HEK293 (cell line): ENCODE results near the gene HES1.

ENCODE experiments used
- PRDM2 ChIP-seq: fragments of 450-650 bp; formaldehyde crosslinking; IDR thresholded peaks from 2 replicates; pipeline ENCODE4 v1.5.1; 2016; ENCODE audit warnings: missing biosample characterization, missing genetic modification characterization, borderline replicate concordance
- ZBTB7A ChIP-seq: fragments of 450-650 bp; formaldehyde crosslinking; IDR thresholded peaks from 2 replicates; pipeline ENCODE4 v1.5.1; 2016; ENCODE audit warnings: low read depth, missing biosample characterization, missing genetic modification characterization
- ZFP69B ChIP-seq: fragments of 450-650 bp; formaldehyde crosslinking; IDR thresholded peaks from 2 replicates; pipeline ENCODE4 v1.5.1; 2016; ENCODE audit warnings: missing biosample characterization, missing genetic modification characterization
- ZNF112 ChIP-seq: fragments of 450-650 bp; formaldehyde crosslinking; IDR thresholded peaks from 2 replicates; pipeline ENCODE4 v1.5.0; 2017; ENCODE audit warnings: missing biosample characterization, missing genetic modification characterization
- ZNF174 ChIP-seq: fragments of 450-650 bp; formaldehyde crosslinking; IDR thresholded peaks from 2 replicates; pipeline ENCODE4 v1.5.0; 2017; ENCODE audit warnings: missing biosample characterization, mild to moderate bottlenecking, missing genetic modification characterization
- ZNF302 ChIP-seq: fragments of 450-650 bp; formaldehyde crosslinking; IDR thresholded peaks from 2 replicates; pipeline ENCODE4 v1.5.1; 2016; ENCODE audit warnings: missing biosample characterization, missing genetic modification characterization, low read depth
- ZNF768 ChIP-seq: fragments of 450-650 bp; formaldehyde crosslinking; IDR thresholded peaks from 2 replicates; pipeline ENCODE4 v1.5.1; 2018; ENCODE audit warnings: missing biosample characterization, mild to moderate bottlenecking, missing genetic modification characterization
- TF ChIP-seq, protein P1 (sequence below): fragments of 450-650 bp; formaldehyde crosslinking; IDR thresholded peaks from 2 replicates; pipeline ENCODE4 v1.5.1; 2016; ENCODE audit warnings: missing biosample characterization, missing genetic modification characterization
- TF ChIP-seq, protein P2 (sequence below): fragments of 450-650 bp; formaldehyde crosslinking; IDR thresholded peaks from 2 replicates; pipeline ENCODE4 v1.5.1; 2016; ENCODE audit warnings: missing biosample characterization, missing genetic modification characterization
- TF ChIP-seq, protein P3 (sequence below): IDR thresholded peaks from 2 replicates; pipeline ENCODE4 v1.6.1; 2011; ENCODE audit warnings: mild to moderate bottlenecking, low read depth, low read length, borderline replicate concordance

- TF ChIP-seq, protein P1, sequence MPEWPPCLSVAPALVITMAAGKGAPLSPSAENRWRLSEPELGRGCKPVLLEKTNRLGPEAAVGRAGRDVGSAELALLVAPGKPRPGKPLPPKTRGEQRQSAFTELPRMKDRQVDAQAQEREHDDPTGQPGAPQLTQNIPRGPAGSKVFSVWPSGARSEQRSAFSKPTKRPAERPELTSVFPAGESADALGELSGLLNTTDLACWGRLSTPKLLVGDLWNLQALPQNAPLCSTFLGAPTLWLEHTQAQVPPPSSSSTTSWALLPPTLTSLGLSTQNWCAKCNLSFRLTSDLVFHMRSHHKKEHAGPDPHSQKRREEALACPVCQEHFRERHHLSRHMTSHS, result no peak
- TF ChIP-seq PRDM2 (tag by site-specific recombination) (no peak), ZNF112 (tag by site-specific recombination) (no peak), ZNF174 (tag by site-specific recombination) (no peak), ZNF768 (tag by site-specific recombination) (no peak), ZNF302 (tag by site-specific recombination) (no peak), ZBTB7A (peak; percentile 72), ZFP69B (tag by site-specific recombination) (peak; percentile 94)
- TF ChIP-seq, protein P2, sequence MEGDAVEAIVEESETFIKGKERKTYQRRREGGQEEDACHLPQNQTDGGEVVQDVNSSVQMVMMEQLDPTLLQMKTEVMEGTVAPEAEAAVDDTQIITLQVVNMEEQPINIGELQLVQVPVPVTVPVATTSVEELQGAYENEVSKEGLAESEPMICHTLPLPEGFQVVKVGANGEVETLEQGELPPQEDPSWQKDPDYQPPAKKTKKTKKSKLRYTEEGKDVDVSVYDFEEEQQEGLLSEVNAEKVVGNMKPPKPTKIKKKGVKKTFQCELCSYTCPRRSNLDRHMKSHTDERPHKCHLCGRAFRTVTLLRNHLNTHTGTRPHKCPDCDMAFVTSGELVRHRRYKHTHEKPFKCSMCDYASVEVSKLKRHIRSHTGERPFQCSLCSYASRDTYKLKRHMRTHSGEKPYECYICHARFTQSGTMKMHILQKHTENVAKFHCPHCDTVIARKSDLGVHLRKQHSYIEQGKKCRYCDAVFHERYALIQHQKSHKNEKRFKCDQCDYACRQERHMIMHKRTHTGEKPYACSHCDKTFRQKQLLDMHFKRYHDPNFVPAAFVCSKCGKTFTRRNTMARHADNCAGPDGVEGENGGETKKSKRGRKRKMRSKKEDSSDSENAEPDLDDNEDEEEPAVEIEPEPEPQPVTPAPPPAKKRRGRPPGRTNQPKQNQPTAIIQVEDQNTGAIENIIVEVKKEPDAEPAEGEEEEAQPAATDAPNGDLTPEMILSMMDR (tag by site-specific recombination), result peak; percentile 28
- TF ChIP-seq, protein P3, sequence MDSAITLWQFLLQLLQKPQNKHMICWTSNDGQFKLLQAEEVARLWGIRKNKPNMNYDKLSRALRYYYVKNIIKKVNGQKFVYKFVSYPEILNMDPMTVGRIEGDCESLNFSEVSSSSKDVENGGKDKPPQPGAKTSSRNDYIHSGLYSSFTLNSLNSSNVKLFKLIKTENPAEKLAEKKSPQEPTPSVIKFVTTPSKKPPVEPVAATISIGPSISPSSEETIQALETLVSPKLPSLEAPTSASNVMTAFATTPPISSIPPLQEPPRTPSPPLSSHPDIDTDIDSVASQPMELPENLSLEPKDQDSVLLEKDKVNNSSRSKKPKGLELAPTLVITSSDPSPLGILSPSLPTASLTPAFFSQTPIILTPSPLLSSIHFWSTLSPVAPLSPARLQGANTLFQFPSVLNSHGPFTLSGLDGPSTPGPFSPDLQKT, result no peak
These were observed 1.8 kb downstream of the HES1 start for GRCh38 chr3:194137506-194138474.
